ENCODE data around the gene SLC1A7. TPM values are rescaled to one million over a fixed set of nuclear protein-coding genes. Genes with fewer than 3 reads are reported as not detected.
A peak's percentile ranks its signal among the peaks of the same experiment; 100 is the strongest.

Gene SLC1A7
- total and polyA plus RNA-seq, 2 of the 13 experiments (the other 11 are each of a cell fraction or from before 2014, with no cell fraction given): 0.04 to 2.0 TPM

- Histone ChIP-seq H3K4me1 (ENCODE audit: insufficient read depth, low read length) (peaks cover 41% of the 10 kb centered on the region), H3K27me3 (ENCODE audit: control insufficient read depth in 1 of 2, insufficient read depth in 2 of 2, low read length in 2 of 2) (no peaks in the 10 kb centered on the region), H3K27ac (ENCODE audit: extremely low read length, insufficient read depth, low read length) (no peak overlapping the region), H3K79me2 (ENCODE audit: insufficient read depth, low read length) (no peaks in the 10 kb centered on the region), H3K36me3 (replicated peaks in 1 of 2; ENCODE audit: control insufficient read depth in 1 of 2, insufficient read depth in 2 of 2, low read length in 2 of 2) (no peaks in the 10 kb centered on the region), H2AFZ (ENCODE audit: low read length) (peak overlapping the region; percentile 59), H3K9ac (ENCODE audit: insufficient read depth, low read depth, low read length) (no peak overlapping the region), H3K4me2 (ENCODE audit: low read depth, low read length) (peak overlapping the region; percentile 44), H3K4me3 (replicated peaks in 1 of 3; ENCODE audit: insufficient read depth in 1 of 3, low read depth in 2 of 3, low read length in 3 of 3) (peak overlapping the region in 1 of 3 experiments; percentile 31; a peak in 1 of 6 replicates), H3K9me3 (ENCODE audit: low read length) (no peaks in the 10 kb centered on the region), H4K20me1 (ENCODE audit: insufficient read depth, low read length) (no peaks in the 10 kb centered on the region)
- in situ Hi-C loops (cut with HindIII; ENCODE audit: extremely low pct_ligation_motif_present, low pct_unique_long_range_greater_than_20kb): no loop called here
- TF ChIP-seq ZNF558 (CRISPR knock-in tag; IDR thresholded peaks at IDR 0.05; ENCODE audit: borderline replicate concordance) (no peak), ZC3H4 (CRISPR knock-in tag; IDR thresholded peaks at IDR 0.05; ENCODE audit: borderline replicate concordance) (no peak)
- BruUV-seq (replicated peaks): no TSS peak
- ChIA-PET CTCF (ENCODE audit: low intra/inter-chr PET ratio, low total read pairs) (no interaction called here), POLR2A (interaction anchor here (1.0 to 2.6 kb wide), 3 partner anchors 15 to 240 kb away, joined by 4 to 10 read pairs (median 7); partner anchors contain the start of gene SCP2)
- 46% methylated on average over 7 of the region's 8 CpGs for WGBS (ENCODE audit: low lambda C conversion rate)
- DNase-seq (ENCODE audit: low spot score) (no peak), ATAC-seq (peak; percentile 75), FAIRE-seq (no peak)
- intact Hi-C loops (cut with micrococcal nuclease; ENCODE audit: unreplicated experiment): no loop called here
Observed at GRCh38 chr1:53166912-53167311, 24.5 kb upstream of the SLC1A7 start.

GRCh38 chr1:53166366-53166765, 23.9 kb upstream of the SLC1A7 start:
- Histone ChIP-seq H3K9me3 (ENCODE audit: low read length) (no peaks in the 10 kb centered on the region), H3K4me2 (ENCODE audit: low read depth, low read length) (peak overlapping the region; percentile 44; the same call in 1 of the 2 replicates), H4K20me1 (ENCODE audit: insufficient read depth, low read length) (no peaks in the 10 kb centered on the region), H3K79me2 (ENCODE audit: insufficient read depth, low read length) (no peaks in the 10 kb centered on the region), H2AFZ (ENCODE audit: low read length) (no peak overlapping the region), H3K9ac (ENCODE audit: insufficient read depth, low read depth, low read length) (no peak overlapping the region), H3K27me3 (ENCODE audit: control insufficient read depth in 1 of 2, insufficient read depth in 2 of 2, low read length in 2 of 2) (no peaks in the 10 kb centered on the region), H3K4me3 (replicated peaks in 1 of 3; ENCODE audit: insufficient read depth in 1 of 3, low read depth in 2 of 3, low read length in 3 of 3) (no peak overlapping the region), H3K27ac (ENCODE audit: extremely low read length, insufficient read depth, low read length) (no peak overlapping the region), H3K4me1 (ENCODE audit: insufficient read depth, low read length) (peaks cover 41% of the 10 kb centered on the region), H3K36me3 (replicated peaks in 1 of 2; ENCODE audit: control insufficient read depth in 1 of 2, insufficient read depth in 2 of 2, low read length in 2 of 2) (no peaks in the 10 kb centered on the region)
- POLR2A ChIA-PET: interaction anchor here (1.0 to 2.6 kb wide), 3 partner anchors 16 to 239 kb away, joined by 4 to 10 read pairs (median 7); partner anchors contain the start of gene SCP2
- TF ChIP-seq ZKSCAN1 (IDR thresholded peaks at IDR 0.05; ENCODE audit: low read length) (0 out of 2 replicates have a peak, but pooled peaks have one; percentile 50), ZNF574 (CRISPR knock-in tag; IDR thresholded peaks at IDR 0.05) (no peak)
- no peak for FAIRE-seq
- intact Hi-C loops (cut with micrococcal nuclease; ENCODE audit: unreplicated experiment): no loop called here
- in situ Hi-C loops (cut with HindIII; ENCODE audit: extremely low pct_ligation_motif_present, low pct_unique_long_range_greater_than_20kb): no loop called here
- WGBS (ENCODE audit: low lambda C conversion rate): 78% methylated on average over 6 of the region's 6 CpGs
- CTCF ChIA-PET (ENCODE audit: low intra/inter-chr PET ratio, low total read pairs): no interaction called here
- no peak for DNase-seq (ENCODE audit: low spot score)
- no TSS peak for BruUV-seq (replicated peaks)
- ATAC-seq: no peak

Data from HepG2 (cell line).